ENCODE data around the gene FMO1.

The FMO1 gene

DNA sequence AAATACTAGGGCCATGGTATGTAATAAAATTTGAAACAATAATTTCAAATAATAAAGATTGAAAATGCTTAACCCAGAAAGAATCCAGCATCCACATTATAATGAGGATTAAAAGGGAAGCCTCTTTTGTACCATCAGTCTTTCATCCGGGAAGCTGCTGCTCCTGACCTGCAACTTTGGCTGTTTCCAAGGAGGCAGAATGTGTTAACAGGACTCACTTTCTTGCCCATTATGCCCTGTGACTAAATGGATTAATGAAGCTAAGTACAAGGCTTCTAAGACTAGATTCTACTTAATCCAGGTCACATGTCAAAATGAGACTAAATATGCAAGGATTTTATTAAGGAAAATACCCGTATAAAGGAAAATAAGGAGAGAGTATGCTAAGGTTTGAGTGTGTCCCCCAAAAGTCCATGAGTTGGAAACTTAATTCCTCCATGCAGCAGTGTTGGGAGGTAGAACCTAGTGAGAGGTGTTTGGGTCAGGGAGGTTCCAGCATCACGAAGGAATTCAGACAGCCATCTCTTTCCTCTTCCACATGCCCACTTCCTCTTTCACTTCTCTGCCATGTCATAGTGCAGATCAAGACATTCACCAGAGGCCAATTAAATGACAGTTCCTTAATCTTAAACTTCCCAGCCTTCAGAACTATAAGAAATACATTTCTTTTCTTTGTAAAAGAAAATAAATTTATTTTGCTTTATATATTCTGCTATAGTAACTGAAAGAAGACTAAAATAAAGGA, 35.5 kb upstream of the FMO1 start:
- TF ChIP-seq CTCF (IDR thresholded peaks at IDR 0.05; ENCODE audit: control insufficient read depth, insufficient read depth, low read depth, low read length, missing control alignments) = no peak
- no peak overlapping the region for H3K4me3 ChIP-seq (ENCODE audit: control insufficient read depth, low read depth, low read length)
- no peak for DNase-seq (ENCODE audit: low read depth)

GRCh38 chr1:171213559-171214454, 34.5 kb upstream of the FMO1 start:
- DNase-seq (ENCODE audit: low read depth) = no peak
- H3K4me3 ChIP-seq (ENCODE audit: control insufficient read depth, low read depth, low read length) = no peak overlapping the region
- TF ChIP-seq CTCF (IDR thresholded peaks at IDR 0.05; ENCODE audit: control insufficient read depth, insufficient read depth, low read depth, low read length, missing control alignments) = no peak

- TF ChIP-seq CTCF (IDR thresholded peaks at IDR 0.05; ENCODE audit: control insufficient read depth, insufficient read depth, low read depth, low read length, missing control alignments) = no peak
- no peak for DNase-seq (ENCODE audit: low read depth)
- H3K4me3 ChIP-seq (ENCODE audit: control insufficient read depth, low read depth, low read length) = no peak overlapping the region
Observed at GRCh38 chr1:171217658-171218443, 30.4 kb upstream of the FMO1 start.

- TF ChIP-seq CTCF (IDR thresholded peaks at IDR 0.05; ENCODE audit: control insufficient read depth, insufficient read depth, low read depth, low read length, missing control alignments) = no peak
- DNase-seq (ENCODE audit: low read depth) = no peak
- H3K4me3 ChIP-seq (ENCODE audit: control insufficient read depth, low read depth, low read length) = no peak overlapping the region
Observed at GRCh38 chr1:171218661-171219060, 29.6 kb upstream of the FMO1 start.

GRCh38 chr1:171219346-171220080, 28.8 kb upstream of the FMO1 start:
- H3K4me3 ChIP-seq (ENCODE audit: control insufficient read depth, low read depth, low read length) = no peak overlapping the region
- no peak for TF ChIP-seq CTCF (IDR thresholded peaks at IDR 0.05; ENCODE audit: control insufficient read depth, insufficient read depth, low read depth, low read length, missing control alignments)
- no peak for DNase-seq (ENCODE audit: low read depth)

DNA sequence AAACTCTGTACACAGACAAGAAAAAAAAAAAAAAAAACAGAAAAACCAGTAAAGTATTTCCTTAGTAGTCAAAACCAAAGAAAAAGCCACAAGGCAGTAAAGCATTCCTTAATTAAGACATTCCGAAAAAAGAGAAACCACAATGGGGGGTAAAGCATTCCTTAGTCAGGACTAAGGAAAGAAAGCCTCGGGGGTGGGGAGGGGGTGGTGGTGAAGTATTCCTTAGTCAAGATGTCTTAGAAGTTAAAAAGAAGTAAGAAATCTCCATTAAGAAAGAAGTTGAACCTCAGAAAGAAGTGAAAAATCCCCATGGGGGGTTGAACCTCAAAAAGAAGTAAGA, 28.2 kb upstream of the FMO1 start:
- no peak overlapping the region for H3K4me3 ChIP-seq (ENCODE audit: control insufficient read depth, low read depth, low read length)

More for the DNA sequence above, 28.2 kb upstream of the FMO1 start:
- DNase-seq (ENCODE audit: low read depth) = peak; percentile 71
- no peak for TF ChIP-seq CTCF (IDR thresholded peaks at IDR 0.05; ENCODE audit: control insufficient read depth, insufficient read depth, low read depth, low read length, missing control alignments)
